Fibroblast of the aortic adventitia (primary cell): ENCODE data around the gene TPI1. TPM values are rescaled to one million over a fixed set of nuclear protein-coding genes. Genes with fewer than 3 reads are reported as not detected.
"Not testable (repeated sequence)": the region's sequence is repeated elsewhere in the genome, so short reads cannot be mapped to it uniquely, and the experiment has no call there.

Experiments
- DNase-seq: peaks from one replicate; pipeline ENCODE4 v3.0.0-alpha.2; 2010; ENCODE audit warnings: low read depth
- H3K4me3 ChIP-seq: 2 replicates; pipeline ENCODE4 v1.5.1; 2011; ENCODE audit warnings: low read depth, mild to moderate bottlenecking, control low read depth, low read length, moderate library complexity
- total RNA-seq: library from RNA; depleted of rRNA; stranded (reverse); fragments of >200 nt; gene quantifications from 2 replicates; pipeline ENCODE4 v1.2.3, GENCODE V29; 2012; ENCODE audit warnings: low replicate concordance
- TF ChIP-seq, protein P1 (sequence below): IDR thresholded peaks from 2 replicates; pipeline ENCODE4 v1.5.1; 2011; ENCODE audit warnings: mild to moderate bottlenecking, low read length, control low read depth, inconsistent platforms; ENCODE audit not compliant: insufficient read depth

TPI1 gene
- total RNA-seq, 1 donor: 680 TPM

DNA sequence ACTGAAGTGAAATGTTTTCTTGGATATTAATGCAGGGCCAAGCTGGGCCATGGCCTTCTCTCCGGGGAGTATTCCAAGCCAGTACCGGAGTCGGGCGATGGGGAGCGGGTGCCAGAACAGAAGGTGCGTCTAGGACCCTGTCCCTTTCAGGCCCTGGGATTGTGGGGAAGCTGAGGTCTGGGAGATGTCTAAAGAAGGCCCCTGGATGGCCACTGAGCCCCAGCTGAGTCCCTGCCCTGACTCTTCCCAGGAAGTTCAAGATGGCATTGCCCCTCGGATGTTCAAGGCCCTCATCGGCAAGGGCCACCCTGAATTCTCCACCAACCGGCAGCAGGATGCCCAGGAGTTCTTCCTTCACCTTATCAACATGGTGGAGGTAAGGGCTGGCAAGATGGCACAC lies 7.2 kb upstream of the TPI1 start:
- no peak for DNase-seq
- H3K4me3 ChIP-seq: no peak overlapping the region
- TF ChIP-seq, protein P1, sequence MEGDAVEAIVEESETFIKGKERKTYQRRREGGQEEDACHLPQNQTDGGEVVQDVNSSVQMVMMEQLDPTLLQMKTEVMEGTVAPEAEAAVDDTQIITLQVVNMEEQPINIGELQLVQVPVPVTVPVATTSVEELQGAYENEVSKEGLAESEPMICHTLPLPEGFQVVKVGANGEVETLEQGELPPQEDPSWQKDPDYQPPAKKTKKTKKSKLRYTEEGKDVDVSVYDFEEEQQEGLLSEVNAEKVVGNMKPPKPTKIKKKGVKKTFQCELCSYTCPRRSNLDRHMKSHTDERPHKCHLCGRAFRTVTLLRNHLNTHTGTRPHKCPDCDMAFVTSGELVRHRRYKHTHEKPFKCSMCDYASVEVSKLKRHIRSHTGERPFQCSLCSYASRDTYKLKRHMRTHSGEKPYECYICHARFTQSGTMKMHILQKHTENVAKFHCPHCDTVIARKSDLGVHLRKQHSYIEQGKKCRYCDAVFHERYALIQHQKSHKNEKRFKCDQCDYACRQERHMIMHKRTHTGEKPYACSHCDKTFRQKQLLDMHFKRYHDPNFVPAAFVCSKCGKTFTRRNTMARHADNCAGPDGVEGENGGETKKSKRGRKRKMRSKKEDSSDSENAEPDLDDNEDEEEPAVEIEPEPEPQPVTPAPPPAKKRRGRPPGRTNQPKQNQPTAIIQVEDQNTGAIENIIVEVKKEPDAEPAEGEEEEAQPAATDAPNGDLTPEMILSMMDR: no peak

DNA sequence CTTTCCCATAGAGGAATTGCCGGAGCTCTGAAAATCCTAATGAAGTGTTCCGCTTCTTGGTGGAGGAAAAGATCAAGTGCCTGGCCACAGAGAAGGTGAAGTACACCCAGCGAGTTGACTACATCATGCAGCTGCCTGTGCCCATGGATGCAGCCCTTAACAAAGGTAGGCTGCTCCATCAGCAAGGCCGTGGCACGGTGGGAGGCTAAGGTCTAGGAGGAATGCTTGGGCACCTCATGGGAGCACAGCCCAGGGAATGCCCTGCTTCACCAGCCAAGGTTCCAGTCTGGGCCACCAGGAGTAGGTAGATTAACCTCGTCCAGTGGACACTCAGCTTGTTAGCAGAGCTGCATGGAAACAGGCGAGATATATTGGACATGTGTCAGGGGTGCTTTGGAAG lies 6.4 kb upstream of the TPI1 start:
- DNase-seq: no peak
- H3K4me3 ChIP-seq: no peak overlapping the region
- TF ChIP-seq, protein P1: no peak

DNA sequence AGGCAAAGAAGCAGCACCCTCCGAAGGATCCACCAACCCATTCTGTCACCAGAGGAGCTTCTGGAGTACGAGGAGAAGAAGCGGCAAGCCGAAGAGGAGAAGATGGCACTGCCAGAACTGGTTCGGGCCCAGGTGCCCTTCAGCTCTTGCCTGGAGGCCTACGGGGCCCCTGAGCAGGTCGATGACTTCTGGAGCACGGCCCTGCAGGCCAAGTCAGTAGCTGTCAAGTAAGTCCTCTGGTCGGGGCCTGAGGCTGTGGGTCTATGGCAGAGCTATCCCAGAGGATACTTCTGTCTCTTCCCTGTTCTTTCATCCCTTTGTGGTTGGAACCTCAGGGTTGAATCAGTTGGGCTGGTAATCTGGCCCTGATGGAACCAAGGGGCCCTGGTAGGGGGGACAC lies 5.9 kb upstream of the TPI1 start:
- no peak for DNase-seq
- no peak overlapping the region for H3K4me3 ChIP-seq
- TF ChIP-seq, protein P1: no peak

DNA sequence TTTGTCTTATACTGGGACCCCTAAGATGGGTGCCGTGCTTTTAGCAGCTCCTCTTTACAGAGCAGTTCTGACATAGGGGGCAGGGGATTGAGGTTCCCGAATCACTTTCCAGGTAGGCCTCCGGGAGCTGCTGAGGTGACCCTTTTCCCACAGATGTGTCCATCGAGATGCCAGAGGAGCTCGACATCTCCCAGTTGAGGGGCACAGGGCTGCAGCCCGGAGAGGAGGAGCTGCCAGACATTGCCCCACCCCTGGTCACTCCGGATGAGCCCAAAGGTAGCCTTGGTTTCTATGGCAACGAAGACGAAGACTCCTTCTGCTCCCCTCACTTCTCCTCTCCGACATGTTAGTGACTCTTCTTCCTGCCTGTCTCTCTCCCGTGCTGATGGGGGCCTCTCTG lies 4.3 kb upstream of the TPI1 start:
- H3K4me3 ChIP-seq: no peak overlapping the region
- TF ChIP-seq, protein P1: no peak
- DNase-seq: no peak

DNA sequence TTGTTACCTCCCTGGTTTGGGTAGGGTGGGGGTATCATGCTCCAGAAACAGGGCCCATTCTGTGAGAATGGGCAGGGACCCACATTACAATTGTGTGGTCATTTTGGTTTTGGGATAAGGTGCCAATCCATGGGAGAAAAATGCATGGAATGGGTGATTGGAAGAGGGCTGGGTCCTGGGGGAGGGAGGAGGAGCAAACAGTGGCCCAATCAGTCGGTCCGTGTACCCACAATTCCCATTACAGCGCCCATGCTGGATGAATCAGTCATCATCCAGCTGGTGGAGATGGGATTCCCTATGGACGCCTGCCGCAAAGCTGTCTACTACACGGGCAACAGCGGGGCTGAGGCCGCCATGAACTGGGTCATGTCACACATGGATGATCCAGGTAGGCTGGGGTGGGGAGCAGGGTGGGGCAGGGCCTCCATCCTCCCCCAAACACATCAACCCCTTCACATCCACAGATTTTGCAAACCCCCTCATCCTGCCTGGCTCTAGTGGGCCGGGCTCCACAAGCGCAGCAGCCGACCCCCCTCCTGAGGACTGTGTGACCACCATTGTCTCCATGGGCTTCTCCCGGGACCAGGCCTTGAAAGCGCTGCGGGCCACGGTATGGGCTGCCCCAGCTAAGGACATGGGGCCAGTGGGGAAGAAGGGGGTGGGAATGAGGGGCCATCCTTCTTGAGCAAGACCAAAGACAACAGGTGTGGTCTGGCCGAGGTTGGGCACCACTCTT lies 3.6 kb upstream of the TPI1 start:
- no peak for DNase-seq
- TF ChIP-seq, protein P1: no peak
- H3K4me3 ChIP-seq: no peak overlapping the region

DNA sequence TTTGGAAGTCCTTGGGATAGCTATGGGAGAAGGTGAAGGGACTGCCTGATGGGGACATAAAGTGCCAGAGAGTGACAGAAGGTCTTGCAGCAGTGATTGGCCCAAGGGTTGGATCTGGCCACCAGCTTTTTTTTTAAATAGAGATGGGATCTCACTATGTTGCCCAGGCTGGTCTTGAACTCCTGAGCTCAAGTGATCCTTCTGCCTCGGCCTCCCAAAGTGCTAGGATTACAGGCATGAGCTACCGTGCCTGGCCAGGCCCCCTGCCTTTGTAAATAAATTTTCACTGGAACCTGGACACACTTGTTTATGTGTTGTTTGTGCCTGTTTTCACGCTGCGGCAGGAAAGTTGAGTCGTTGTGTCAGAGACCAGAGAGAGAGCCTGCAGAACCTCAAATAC lies 2.0 kb upstream of the TPI1 start:
- not testable (repeated sequence) for DNase-seq

DNA sequence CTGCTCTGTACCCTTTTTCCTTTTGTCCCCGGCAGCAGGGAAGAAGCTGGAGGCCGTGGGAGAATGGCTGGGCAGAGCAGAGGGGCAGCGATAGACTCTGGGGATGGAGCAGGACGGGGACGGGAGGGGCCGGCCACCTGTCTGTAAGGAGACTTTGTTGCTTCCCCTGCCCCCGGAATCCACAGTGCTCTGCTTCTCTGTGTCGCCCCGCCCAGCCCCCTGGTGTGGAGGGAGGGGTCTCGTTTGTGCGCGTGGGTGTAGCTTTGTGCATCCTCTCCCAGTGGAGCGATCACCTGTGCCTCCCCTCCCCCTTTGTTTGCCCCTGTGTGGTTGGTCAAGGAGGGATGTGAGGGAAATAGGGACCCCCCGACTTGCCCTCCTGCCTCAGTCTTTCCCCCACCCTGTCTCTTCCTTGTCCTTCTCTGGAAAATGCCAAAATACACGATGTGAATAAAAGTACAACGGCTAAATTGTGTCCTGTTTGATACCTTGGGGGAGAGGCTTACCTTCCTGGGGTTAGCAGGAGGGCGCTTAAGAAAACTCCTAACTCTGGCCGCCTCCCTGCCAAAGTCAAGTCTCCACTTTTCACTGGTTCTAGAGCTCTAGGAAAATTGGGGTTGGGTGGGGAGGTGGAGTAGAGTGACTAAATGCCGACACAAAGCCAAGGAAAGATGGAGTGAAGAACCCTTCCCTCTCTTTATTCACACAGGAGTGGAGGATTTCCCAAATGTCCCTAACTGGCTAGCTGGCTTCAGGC lies 990 bp upstream of the TPI1 start:
- H3K4me3 ChIP-seq: peak overlapping the region; percentile 70
- TF ChIP-seq, protein P1: no peak
- DNase-seq: no peak

More for the DNA sequence above, 2.0 kb upstream of the TPI1 start:
- not testable (repeated sequence) for H3K4me3 ChIP-seq
